Heart right ventricle (tissue), 16 donors: ENCODE results near the gene SCRN1. TPM values are rescaled to one million over a fixed set of nuclear protein-coding genes. Genes with fewer than 3 reads are reported as not detected.
"Not testable (repeated sequence)": the region's sequence is repeated elsewhere in the genome, so short reads cannot be mapped to it uniquely, and the experiment has no call there.

ENCODE experiments used
- ATAC-seq, 8 donors: fragments of 200-7000 bp; cut with Tn5 transposase; one replicate each; pipeline ENCODE4 v1.9.1; 2020; ENCODE audit warnings: mild to moderate bottlenecking in 8 of 8, moderate library complexity in 8 of 8, moderate number of reproducible peaks in 1 of 8
- DNase-seq, 2 donors: peaks; one replicate each; pipeline ENCODE4 v3.0.0-alpha.2; 2020
- H3K27ac ChIP-seq, 10 donors: fragments of 200-600 bp; sonication (generic) in 2 of 10; one replicate each; pipeline versions ENCODE4 v1.5.0 to v1.8.0; 2020 to 2022; ENCODE audit warnings: mild to moderate bottlenecking in 3 of 10
- H3K27me3 ChIP-seq, 7 donors: fragments of 200-600 bp; one replicate each; pipeline ENCODE4 v1.8.0; 2021 to 2022; ENCODE audit warnings: mild to moderate bottlenecking in 2 of 7
- H3K36me3 ChIP-seq, 9 donors: fragments of 200-600 bp; sonication (generic) in 1 of 9; one replicate each; pipeline versions ENCODE4 v1.5.0 to v1.8.0; 2020 to 2022; ENCODE audit warnings: mild to moderate bottlenecking in 2 of 9
- H3K4me1 ChIP-seq, 9 donors: fragments of 200-600 bp; sonication (generic) in 1 of 9; one replicate each; pipeline versions ENCODE4 v1.5.0 to v1.8.0; 2020 to 2022; ENCODE audit warnings: mild to moderate bottlenecking in 4 of 9
- H3K4me3 ChIP-seq, 10 donors: fragments of 200-600 bp; sonication (generic) in 2 of 10; one replicate each; pipeline versions ENCODE4 v1.5.0 to v1.8.0; 2020 to 2022; ENCODE audit warnings: mild to moderate bottlenecking in 7 of 10, moderate library complexity in 2 of 10
- H3K9me3 ChIP-seq, 11 donors: fragments of 200-600 bp in 10 of 11; sonication (generic) in 2 of 11; one replicate each; pipeline versions ENCODE4 v1.5.0 to v1.8.0; 2013 to 2022; ENCODE audit warnings: mild to moderate bottlenecking in 2 of 11, control low read depth in 1 of 11, moderate library complexity in 1 of 11
- CTCF ChIP-seq, 9 donors: fragments of 200-600 bp; sonication (generic) in 2 of 9; IDR thresholded peaks; one replicate each; pipeline versions ENCODE4 v1.5.0 to v1.8.0; 2021 to 2022; ENCODE audit warnings: antibody characterized with exemption in 9 of 9, mild to moderate bottlenecking in 5 of 9, moderate library complexity in 1 of 9
- WGBS, 2 donors: extraction: QIAGEN DNeasy Blood & Tissue Kit; methylation state at CpG; one replicate each; pipeline ENCODE4 v1.1.7; 2013; ENCODE audit warnings: inconsistent platforms in 1 of 2; 5-methylcytosine and 5-hydroxymethylcytosine counted together
- intact Hi-C, 10 donors: fragments of 100-400 bp; cut with DNase I; formaldehyde crosslinking; loops; one replicate each; pipeline versions ENCODE4 v1.11.1 to v1.14.2; 2022
- polyA plus RNA-seq, 2 donors: library from polyadenylated mRNA; stranded (reverse); fragments of 200-250 nt; gene quantifications; one replicate each; pipeline ENCODE4 v1.2.3, GENCODE V29; 2013
- total RNA-seq, 10 donors: library from RNA; stranded (reverse); fragmentation: NEBNext Ultra II Directional in 3 of 10; extraction: Animal tissue kit (Norgen Biotek cat#: 25700) in 3 of 10; gene quantifications; one replicate each; pipeline versions ENCODE4 v1.2.1 to v1.2.4, GENCODE V29; 2021 to 2023
- donor health status: Arrhythmogenic right ventricular cardiomyopathy.
- donor health status: ischemic (EF 13 %, LVEDD 7.1; RV severe dilation, severe dysfunction).
- donor health status: healthy with polysubstance abuse.
- donor health status: DM: no; HTN: yes; CAD: no.
- donor health status: DM: no; HTN: no; CAD: no.
- donor health status: ischemic (EF 25% LVEDD 6.9; RV normal size, moderate dysfunction).
- donor health status: ischemic (EF 25% LVEDD 5.7; RV mildly dilated, moderate dysfunction).
- donor health status: healthy.
- donor health status: DM: yes; HTN: yes; CAD: no.
- donor health status: Ischemic cardiomyopathy.
- donor health status: ischemic (EF 35%, LVEDD 5.7; RV mildly dilated, moderate dysfunction).
- donor health status: nonischemic (EF 11% LVEDD 7.7; RV severe dilation, severe dysfunction).
- donor health status: DM: yes; HTN: yes; CAD: no.
- donor health status: PGD.
- donor health status: ischemic (EF 29% LVEDD 5.4; RV normal size, mild dysfunction).
- donor health status: nonischemic (EF 23%, LVEDD 6.1; RV moderate dilation, normal function).

Gene SCRN1
- total and polyA plus RNA-seq, 12 donors = 3.1 to 36.8 (median 20.5) TPM

- no peak for ATAC-seq
- intact Hi-C loops = no loop called here
- no peak for DNase-seq
- no peak for TF ChIP-seq CTCF (IDR thresholded peaks at IDR 0.05)
- Histone ChIP-seq H3K9me3 (no peaks in the 10 kb centered on the region), H3K4me3 (no peak overlapping the region), H3K4me1 (no peaks in the 10 kb centered on the region), H3K27ac (no peak overlapping the region), H3K36me3 (peaks cover 0 to 15% (median 0%) of the 10 kb centered on the region in 9 donors), H3K27me3 (no peaks in the 10 kb centered on the region)
- WGBS, 2 donors = 93 to 100% methylated on average over 1 of the region's 1 CpG
Observed at GRCh38 chr7:29962035-29962434, 27.6 kb downstream of the SCRN1 start.

- DNase-seq, intact Hi-C loops, H3K4me1 ChIP-seq, H3K4me3 ChIP-seq, H3K27me3 ChIP-seq, H3K27ac ChIP-seq, ATAC-seq, H3K9me3 ChIP-seq: not testable (repeated sequence)
- peaks cover 0 to 15% (median 0%) of the 10 kb centered on the region in 9 donors for H3K36me3 ChIP-seq
- WGBS, 2 donors = 96 to 97% methylated on average over 6 to 12 of the region's 19 CpGs
Observed at GRCh38 chr7:29961611-29962010, 28.0 kb downstream of the SCRN1 start.

GRCh38 chr7:29958667-29959358 is 30.8 kb downstream of the SCRN1 start:
- Histone ChIP-seq H3K4me3 (no peak overlapping the region), H3K27me3 (no peaks in the 10 kb centered on the region), H3K4me1 (peaks cover 0 to 25% (median 0%) of the 10 kb centered on the region in 9 donors), H3K27ac (no peak overlapping the region), H3K9me3 (no peaks in the 10 kb centered on the region), H3K36me3 (peaks cover 0 to 11% (median 0%) of the 10 kb centered on the region in 9 donors)
- DNase-seq (no peak), ATAC-seq (no peak)
- TF ChIP-seq CTCF (IDR thresholded peaks at IDR 0.05) = no peak
- intact Hi-C loops = loop anchor here in 1 of 10 donors (5.0 kb wide), 1 partner anchor 603 kb away; no protein-coding TSS in a partner anchor
- 79 to 81% methylated on average over 8 of the region's 8 CpGs for WGBS, 2 donors

- no peak for TF ChIP-seq CTCF (IDR thresholded peaks at IDR 0.05)
- peaks cover 0 to 31% (median 0%) of the 10 kb centered on the region in 9 donors for H3K4me1 ChIP-seq
- H3K27ac ChIP-seq = no peak overlapping the region
- no peaks in the 10 kb centered on the region for H3K9me3 ChIP-seq
- intact Hi-C loops = loop anchor here in 2 of 10 donors (2.0 to 5.0 kb wide), 2 partner anchors 21 to 605 kb away; no protein-coding TSS in a partner anchor
- DNase-seq = no peak
- H3K27me3 ChIP-seq = no peaks in the 10 kb centered on the region
- H3K4me3 ChIP-seq = no peak overlapping the region
- peaks cover 0 to 5% (median 0%) of the 10 kb centered on the region in 9 donors for H3K36me3 ChIP-seq
- 81 to 82% methylated on average over 9 of the region's 9 CpGs for WGBS, 2 donors
- no peak for ATAC-seq
Observed at GRCh38 chr7:29957521-29958310, 31.9 kb downstream of the SCRN1 start.
